SK-N-SH (cell line): ENCODE data around the gene SLX4IP. TPM values are rescaled to one million over a fixed set of nuclear protein-coding genes. Genes with fewer than 3 reads are reported as not detected.

Experiments used
- CTCF ChIA-PET: fragments of 300-600, 350-600 bp; formaldehyde crosslinking; extraction: SDS; loops from one replicate; lab custom pipeline; 2021; lab: Yijun Ruan, JAX
- POLR2A ChIA-PET: fragments of 350-600 bp; sonication (Branson Sonifier 250); formaldehyde crosslinking; extraction: SDS; loops from one replicate; lab custom pipeline; 2020; ENCODE audit warnings: antibody characterized with exemption, inconsistent platforms; lab: Yijun Ruan, JAX
- DNase-seq: peaks from one replicate; pipeline ENCODE4 v3.0.0; 2012
- H2AFZ ChIP-seq: fragments of 200-600 bp; sonication (generic); 2 replicates; pipeline ENCODE4 v1.8.1; 2016; ENCODE audit warnings: antibody characterized with exemption, mild to moderate bottlenecking, low read depth
- H3F3A ChIP-seq: fragments of 200-600 bp; sonication (generic); replicated peaks from 2 replicates; pipeline ENCODE3; 2016; ENCODE audit warnings: antibody characterized with exemption, mild to moderate bottlenecking; ENCODE audit not compliant: insufficient read depth
- H3K27ac ChIP-seq, 2 experiments: fragments of 200-500 bp in 1 of 2; fragments of 200-600 bp in 1 of 2; sonication (Bioruptor generic) in 1 of 2; sonication (generic), shearing (Covaris generic) in 1 of 2; 2 replicates each; pipeline versions ENCODE4 v1.5.1 to v1.6.1; 2014 to 2016; ENCODE audit warnings: low read depth in 2 of 2, inconsistent platforms in 1 of 2, low read length in 1 of 2, mild to moderate bottlenecking in 1 of 2, mixed read lengths in 1 of 2
- H3K27me3 ChIP-seq: fragments of 200-600 bp; sonication (generic), shearing (Covaris generic); 2 replicates; pipeline ENCODE4 v1.6.1; 2016; ENCODE audit warnings: mixed run types; ENCODE audit not compliant: insufficient read depth
- H3K36me3 ChIP-seq, 2 experiments: fragments of 200-500 bp in 1 of 2; fragments of 200-600 bp in 1 of 2; sonication (Bioruptor generic) in 1 of 2; sonication (generic) in 1 of 2; replicated peaks in 1 of 2; 2 replicates each; pipeline versions ENCODE3 to v1.5.1; 2014 to 2016; ENCODE audit warnings: low read length in 1 of 2, mild to moderate bottlenecking in 1 of 2; ENCODE audit not compliant: insufficient read depth in 2 of 2, control insufficient read depth in 1 of 2
- H3K4me1 ChIP-seq, 2 experiments: fragments of 200-500 bp in 1 of 2; fragments of 200-600 bp in 1 of 2; sonication (Bioruptor generic) in 1 of 2; sonication (generic), shearing (Covaris generic) in 1 of 2; 2 replicates each; pipeline versions ENCODE4 v1.5.1 to v1.6.1; 2014 to 2016; ENCODE audit warnings: low read depth in 1 of 2, low read length in 1 of 2, mixed run types in 1 of 2; ENCODE audit not compliant: insufficient read depth in 2 of 2, control insufficient read depth in 1 of 2
- H3K4me2 ChIP-seq: fragments of 200-600 bp; sonication (generic), shearing (Covaris generic); 2 replicates; pipeline ENCODE4 v1.6.1; 2017; ENCODE audit warnings: mixed run types
- H3K4me3 ChIP-seq, 2 experiments: fragments of 200-500 bp in 1 of 2; fragments of 200-600 bp in 1 of 2; sonication (Bioruptor generic) in 1 of 2; sonication (generic), shearing (Covaris generic) in 1 of 2; 2 replicates each; pipeline versions ENCODE4 v1.5.1 to v1.8.1; 2014 to 2016; ENCODE audit warnings: low read depth in 2 of 2, inconsistent platforms in 1 of 2, low read length in 1 of 2, mild to moderate bottlenecking in 1 of 2, mixed read lengths in 1 of 2, moderate library complexity in 1 of 2
- H3K79me2 ChIP-seq: fragments of 200-600 bp; sonication (generic); 2 replicates; pipeline ENCODE4 v1.8.1; 2017; ENCODE audit warnings: mild to moderate bottlenecking; ENCODE audit not compliant: insufficient read depth
- H3K9ac ChIP-seq: fragments of 200-600 bp; sonication (generic); 2 replicates; pipeline ENCODE4 v1.6.1; 2017; ENCODE audit warnings: mixed run types
- H3K9me2 ChIP-seq: fragments of 200-600 bp; sonication (generic); 2 replicates; pipeline ENCODE4 v1.6.1; 2017; ENCODE audit warnings: mixed run types
- H3K9me3 ChIP-seq: fragments of 200-600 bp; sonication (generic); 2 replicates; pipeline ENCODE4 v1.6.1; 2017; ENCODE audit warnings: mixed run types, mild to moderate bottlenecking, moderate library complexity
- H4K20me1 ChIP-seq: fragments of 200-600 bp; sonication (generic); 2 replicates; pipeline ENCODE4 v1.6.1; 2017; ENCODE audit warnings: mild to moderate bottlenecking, mixed run types; ENCODE audit not compliant: insufficient read depth
- CHD2 ChIP-seq: fragments of 150-350 bp; IDR thresholded peaks from 2 replicates; pipeline ENCODE4 v1.6.1; 2018; ENCODE audit warnings: low read length; ENCODE audit not compliant: partially characterized antibody
- EP300 ChIP-seq, 2 experiments: IDR thresholded peaks; 2 replicates each; pipeline versions ENCODE4 v1.4.0 to v1.6.1; 2012; ENCODE audit warnings: borderline replicate concordance in 1 of 2, low read depth in 1 of 2, low read length in 1 of 2
- FOXJ3 ChIP-seq: sonication (generic); formaldehyde crosslinking; IDR thresholded peaks from 2 replicates; pipeline ENCODE4 v1.5.1; 2020; ENCODE audit warnings: mild to moderate bottlenecking, missing genetic modification reagents
- FOXM1 ChIP-seq: IDR thresholded peaks from 2 replicates; pipeline ENCODE4 v1.4.0; 2012; ENCODE audit warnings: low read depth, mild to moderate bottlenecking
- GATA2 ChIP-seq: sonication (generic); formaldehyde crosslinking; IDR thresholded peaks from 2 replicates; pipeline ENCODE4 v1.5.0; 2020; ENCODE audit warnings: mild to moderate bottlenecking, missing genetic modification reagents
- MAX ChIP-seq: IDR thresholded peaks from 2 replicates; pipeline ENCODE4 v1.4.0; 2012; ENCODE audit warnings: low read depth
- NRF1 ChIP-seq: IDR thresholded peaks from 2 replicates; pipeline ENCODE4 v1.6.1; 2012; ENCODE audit warnings: low read depth, mild to moderate bottlenecking, low read length
- RCOR1 ChIP-seq: fragments of 150-350 bp; IDR thresholded peaks from 2 replicates; pipeline ENCODE4 v1.6.1; 2017; ENCODE audit warnings: antibody characterized with exemption, low read length
- RFX5 ChIP-seq: IDR thresholded peaks from 2 replicates; pipeline ENCODE4 v1.6.1; 2012; ENCODE audit warnings: mild to moderate bottlenecking, improper control_type of control experiment, low read length
- TCF12 ChIP-seq: IDR thresholded peaks from 2 replicates; pipeline ENCODE4 v1.4.0; 2012
- WGBS: methylation state at CpG from one replicate; pipeline ENCODE4 v1.1.6; 2017; ENCODE audit warnings: low lambda C conversion rate; 5-methylcytosine and 5-hydroxymethylcytosine counted together
- polyA plus RNA-seq, 3 experiments: library from polyadenylated mRNA; depleted of rRNA; stranded (reverse); fragments of >200 nt; gene quantifications; 2 replicates each; pipeline ENCODE4 v1.2.3, GENCODE V29; 2012
- TF ChIP-seq, protein P1 (sequence below): IDR thresholded peaks from 2 replicates; pipeline ENCODE4 v1.4.0; 2012; ENCODE audit warnings: low read depth, borderline replicate concordance
- TF ChIP-seq, protein P2 (sequence below): IDR thresholded peaks from 2 replicates; pipeline ENCODE4; 2012
- TF ChIP-seq, protein P3 (sequence below): IDR thresholded peaks from 2 replicates; pipeline ENCODE4 v1.4.0; 2012; ENCODE audit warnings: low read depth, borderline replicate concordance
- TF ChIP-seq, protein P4 (sequence below): fragments of 200-600 bp; sonication (generic); IDR thresholded peaks from 2 replicates; pipeline ENCODE4 v1.6.1; 2017; ENCODE audit warnings: antibody characterized with exemption, mild to moderate bottlenecking, moderate library complexity

SLX4IP gene
- polyA plus RNA-seq, 1 of the 3 experiments (the other 2 are of a cell fraction): 1.3 TPM

DNA sequence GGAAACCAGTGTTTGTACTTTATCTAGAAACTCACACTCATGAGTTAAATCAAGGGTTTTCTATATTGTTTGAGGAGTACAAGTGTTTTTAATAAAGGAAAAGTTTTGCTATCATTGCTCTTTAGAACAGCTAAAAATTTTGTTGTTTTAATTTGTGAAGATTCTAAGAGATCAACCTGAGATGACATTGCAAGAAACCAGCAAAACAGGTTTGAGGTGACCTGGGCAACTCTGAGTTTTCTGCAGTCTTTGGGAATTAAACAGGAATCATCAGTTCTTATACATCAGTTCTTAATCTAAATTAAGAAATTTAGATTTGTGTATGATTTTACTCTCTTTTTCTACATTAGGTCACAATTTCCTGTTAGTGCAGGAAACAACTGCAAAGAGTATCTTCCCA is 124.2 kb downstream of the SLX4IP start:
- CTCF ChIA-PET: no interaction called here
- Histone ChIP-seq H3K27ac (peak overlapping the region in 1 of 2 experiments; percentile 79; a peak in 2 of 4 replicates), H3F3A (peaks cover 11% of the 10 kb centered on the region), H3K36me3 (no peaks in the 10 kb centered on the region), H2AFZ (no peak overlapping the region), H3K4me2 (peak overlapping the region; percentile 18; the same call in 1 of the 2 replicates), H3K4me1 (peaks cover 2 to 14% of the 10 kb centered on the region in 2 experiments), H3K9me3 (no peaks in the 10 kb centered on the region), H3K4me3 (no peak overlapping the region), H3K9ac (peak overlapping the region; percentile 46; the same call in 1 of the 2 replicates), H3K79me2 (peaks cover 5% of the 10 kb centered on the region; the same call in 1 of the 2 replicates), H3K9me2 (no peaks in the 10 kb centered on the region), H4K20me1 (no peaks in the 10 kb centered on the region), H3K27me3 (no peaks in the 10 kb centered on the region)
- TF ChIP-seq, protein P1, sequence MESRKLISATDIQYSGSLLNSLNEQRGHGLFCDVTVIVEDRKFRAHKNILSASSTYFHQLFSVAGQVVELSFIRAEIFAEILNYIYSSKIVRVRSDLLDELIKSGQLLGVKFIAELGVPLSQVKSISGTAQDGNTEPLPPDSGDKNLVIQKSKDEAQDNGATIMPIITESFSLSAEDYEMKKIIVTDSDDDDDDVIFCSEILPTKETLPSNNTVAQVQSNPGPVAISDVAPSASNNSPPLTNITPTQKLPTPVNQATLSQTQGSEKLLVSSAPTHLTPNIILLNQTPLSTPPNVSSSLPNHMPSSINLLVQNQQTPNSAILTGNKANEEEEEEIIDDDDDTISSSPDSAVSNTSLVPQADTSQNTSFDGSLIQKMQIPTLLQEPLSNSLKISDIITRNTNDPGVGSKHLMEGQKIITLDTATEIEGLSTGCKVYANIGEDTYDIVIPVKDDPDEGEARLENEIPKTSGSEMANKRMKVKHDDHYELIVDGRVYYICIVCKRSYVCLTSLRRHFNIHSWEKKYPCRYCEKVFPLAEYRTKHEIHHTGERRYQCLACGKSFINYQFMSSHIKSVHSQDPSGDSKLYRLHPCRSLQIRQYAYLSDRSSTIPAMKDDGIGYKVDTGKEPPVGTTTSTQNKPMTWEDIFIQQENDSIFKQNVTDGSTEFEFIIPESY: no peak
- TF ChIP-seq, protein P2, sequence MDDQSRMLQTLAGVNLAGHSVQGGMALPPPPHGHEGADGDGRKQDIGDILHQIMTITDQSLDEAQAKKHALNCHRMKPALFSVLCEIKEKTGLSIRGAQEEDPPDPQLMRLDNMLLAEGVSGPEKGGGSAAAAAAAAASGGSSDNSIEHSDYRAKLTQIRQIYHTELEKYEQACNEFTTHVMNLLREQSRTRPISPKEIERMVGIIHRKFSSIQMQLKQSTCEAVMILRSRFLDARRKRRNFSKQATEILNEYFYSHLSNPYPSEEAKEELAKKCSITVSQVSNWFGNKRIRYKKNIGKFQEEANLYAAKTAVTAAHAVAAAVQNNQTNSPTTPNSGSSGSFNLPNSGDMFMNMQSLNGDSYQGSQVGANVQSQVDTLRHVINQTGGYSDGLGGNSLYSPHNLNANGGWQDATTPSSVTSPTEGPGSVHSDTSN: no peak
- TF ChIP-seq, protein P3, sequence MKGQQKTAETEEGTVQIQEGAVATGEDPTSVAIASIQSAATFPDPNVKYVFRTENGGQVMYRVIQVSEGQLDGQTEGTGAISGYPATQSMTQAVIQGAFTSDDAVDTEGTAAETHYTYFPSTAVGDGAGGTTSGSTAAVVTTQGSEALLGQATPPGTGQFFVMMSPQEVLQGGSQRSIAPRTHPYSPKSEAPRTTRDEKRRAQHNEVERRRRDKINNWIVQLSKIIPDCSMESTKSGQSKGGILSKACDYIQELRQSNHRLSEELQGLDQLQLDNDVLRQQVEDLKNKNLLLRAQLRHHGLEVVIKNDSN: no peak
- TF ChIP-seq EP300 (IDR thresholded peaks at IDR 0.05; ENCODE audit: borderline replicate concordance in 1 of 2, low read depth in 1 of 2, low read length in 1 of 2) (no peak), FOXM1 (no peak), FOXJ3 (CRISPR knock-in tag) (no peak), TCF12 (no peak), MAX (no peak)
- POLR2A ChIA-PET: no interaction called here
- DNase-seq: no peak

- H3K27me3 ChIP-seq: no peaks in the 10 kb centered on the region
- H3F3A ChIP-seq: peaks cover 8% of the 10 kb centered on the region
- H3K79me2 ChIP-seq: peaks cover 5% of the 10 kb centered on the region; the same call in 1 of the 2 replicates
- no peak overlapping the region for H3K9ac ChIP-seq
- H3K9me3 ChIP-seq: no peaks in the 10 kb centered on the region
- no peak overlapping the region for H3K4me3 ChIP-seq
- peaks cover 2 to 14% of the 10 kb centered on the region in 2 experiments for H3K4me1 ChIP-seq
- no peaks in the 10 kb centered on the region for H3K36me3 ChIP-seq
- TF ChIP-seq GATA2 (no peak), MAX (no peak), RFX5 (no peak), NRF1 (no peak), CHD2 (no peak), RCOR1 (no peak)
- TF ChIP-seq, protein P4, sequence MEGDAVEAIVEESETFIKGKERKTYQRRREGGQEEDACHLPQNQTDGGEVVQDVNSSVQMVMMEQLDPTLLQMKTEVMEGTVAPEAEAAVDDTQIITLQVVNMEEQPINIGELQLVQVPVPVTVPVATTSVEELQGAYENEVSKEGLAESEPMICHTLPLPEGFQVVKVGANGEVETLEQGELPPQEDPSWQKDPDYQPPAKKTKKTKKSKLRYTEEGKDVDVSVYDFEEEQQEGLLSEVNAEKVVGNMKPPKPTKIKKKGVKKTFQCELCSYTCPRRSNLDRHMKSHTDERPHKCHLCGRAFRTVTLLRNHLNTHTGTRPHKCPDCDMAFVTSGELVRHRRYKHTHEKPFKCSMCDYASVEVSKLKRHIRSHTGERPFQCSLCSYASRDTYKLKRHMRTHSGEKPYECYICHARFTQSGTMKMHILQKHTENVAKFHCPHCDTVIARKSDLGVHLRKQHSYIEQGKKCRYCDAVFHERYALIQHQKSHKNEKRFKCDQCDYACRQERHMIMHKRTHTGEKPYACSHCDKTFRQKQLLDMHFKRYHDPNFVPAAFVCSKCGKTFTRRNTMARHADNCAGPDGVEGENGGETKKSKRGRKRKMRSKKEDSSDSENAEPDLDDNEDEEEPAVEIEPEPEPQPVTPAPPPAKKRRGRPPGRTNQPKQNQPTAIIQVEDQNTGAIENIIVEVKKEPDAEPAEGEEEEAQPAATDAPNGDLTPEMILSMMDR: no peak
- WGBS: 70% methylated on average over 2 of the region's 2 CpGs
- H2AFZ ChIP-seq: no peak overlapping the region
- DNase-seq: no peak
- CTCF ChIA-PET: no interaction called here
- H3K27ac ChIP-seq: peak overlapping the region in 1 of 2 experiments; percentile 79; a peak in 2 of 4 replicates
- POLR2A ChIA-PET: no interaction called here
- no peaks in the 10 kb centered on the region for H3K9me2 ChIP-seq
- H4K20me1 ChIP-seq: no peaks in the 10 kb centered on the region
- no peak overlapping the region for H3K4me2 ChIP-seq
Observed at GRCh38 chr20:10560686-10561085, 125.6 kb downstream of the SLX4IP start.
